Mucosa of stomach (tissue), 1 donor: ENCODE measurements around the gene TMEM82.

Experiments
- H3K27me3 ChIP-seq: one replicate; pipeline ENCODE4 v1.7.0; 2013; ENCODE audit warnings: mild to moderate bottlenecking, low read length; ENCODE audit not compliant: control insufficient read depth, insufficient read depth
- H3K36me3 ChIP-seq: one replicate; pipeline ENCODE4 v1.7.0; 2013; ENCODE audit warnings: low read length; ENCODE audit not compliant: control insufficient read depth, insufficient read depth
- H3K4me1 ChIP-seq: one replicate; pipeline ENCODE4 v1.7.0; 2013; ENCODE audit warnings: mild to moderate bottlenecking, low read length; ENCODE audit not compliant: control insufficient read depth, insufficient read depth
- H3K4me3 ChIP-seq: one replicate; pipeline ENCODE4 v1.7.0; 2013; ENCODE audit warnings: low read length
- H3K9ac ChIP-seq: one replicate; pipeline ENCODE4 v1.7.0; 2013; ENCODE audit warnings: mild to moderate bottlenecking, low read length, moderate library complexity
- H3K9me3 ChIP-seq: one replicate; pipeline ENCODE4 v1.7.0; 2013; ENCODE audit warnings: mild to moderate bottlenecking, low read length, moderate library complexity; ENCODE audit not compliant: control insufficient read depth
- donor health status: Pancreatic carcinoma.

The TMEM82 gene

GRCh38 chr1:15707239-15707925 lies 34.9 kb upstream of the TMEM82 start:
- Histone ChIP-seq H3K9me3 (no peaks in the 10 kb centered on the region), H3K36me3 (no peaks in the 10 kb centered on the region), H3K27me3 (no peaks in the 10 kb centered on the region), H3K4me1 (peaks cover 22% of the 10 kb centered on the region), H3K9ac (no peak overlapping the region), H3K4me3 (no peak overlapping the region)

- Histone ChIP-seq H3K36me3 (no peaks in the 10 kb centered on the region), H3K27me3 (no peaks in the 10 kb centered on the region), H3K9me3 (no peaks in the 10 kb centered on the region), H3K9ac (no peak overlapping the region), H3K4me3 (no peak overlapping the region), H3K4me1 (peaks cover 11% of the 10 kb centered on the region)
Observed at GRCh38 chr1:15708486-15709137, 33.7 kb upstream of the TMEM82 start.

- Histone ChIP-seq H3K4me3 (no peak overlapping the region), H3K36me3 (no peaks in the 10 kb centered on the region), H3K27me3 (no peaks in the 10 kb centered on the region), H3K9ac (no peak overlapping the region), H3K4me1 (peaks cover 5% of the 10 kb centered on the region), H3K9me3 (no peaks in the 10 kb centered on the region)
Observed at GRCh38 chr1:15709226-15709625, 33.1 kb upstream of the TMEM82 start.

- no peaks in the 10 kb centered on the region for H3K9me3 ChIP-seq
- H3K4me3 ChIP-seq = no peak overlapping the region
- H3K36me3 ChIP-seq = no peaks in the 10 kb centered on the region
- H3K27me3 ChIP-seq = no peaks in the 10 kb centered on the region
- no peak overlapping the region for H3K9ac ChIP-seq
- H3K4me1 ChIP-seq = no peaks in the 10 kb centered on the region
Observed at GRCh38 chr1:15712168-15712567, 30.1 kb upstream of the TMEM82 start.

- no peaks in the 10 kb centered on the region for H3K4me1 ChIP-seq
- H3K27me3 ChIP-seq = no peaks in the 10 kb centered on the region
- H3K9me3 ChIP-seq = no peaks in the 10 kb centered on the region
- no peak overlapping the region for H3K9ac ChIP-seq
- peaks cover 10% of the 10 kb centered on the region for H3K36me3 ChIP-seq
- no peak overlapping the region for H3K4me3 ChIP-seq
Observed at GRCh38 chr1:15714406-15715136, 27.7 kb upstream of the TMEM82 start.

- Histone ChIP-seq H3K9ac (no peak overlapping the region), H3K27me3 (no peaks in the 10 kb centered on the region), H3K4me1 (no peaks in the 10 kb centered on the region)
Observed at GRCh38 chr1:15717418-15718125, 24.7 kb upstream of the TMEM82 start.

GRCh38 chr1:15718199-15718601 lies 24.1 kb upstream of the TMEM82 start:
- H3K36me3 ChIP-seq = peaks cover 10% of the 10 kb centered on the region
- no peaks in the 10 kb centered on the region for H3K4me1 ChIP-seq
- H3K27me3 ChIP-seq = no peaks in the 10 kb centered on the region
- no peaks in the 10 kb centered on the region for H3K9me3 ChIP-seq
- no peak overlapping the region for H3K4me3 ChIP-seq
- no peak overlapping the region for H3K9ac ChIP-seq

More at GRCh38 chr1:15717418-15718125, 24.7 kb upstream of the TMEM82 start:
- H3K4me3 ChIP-seq = no peak overlapping the region
- H3K36me3 ChIP-seq = peaks cover 10% of the 10 kb centered on the region
- H3K9me3 ChIP-seq = no peaks in the 10 kb centered on the region

- Histone ChIP-seq H3K9me3 (no peaks in the 10 kb centered on the region), H3K4me3 (no peak overlapping the region), H3K27me3 (no peaks in the 10 kb centered on the region), H3K9ac (no peak overlapping the region), H3K36me3 (peaks cover 10% of the 10 kb centered on the region), H3K4me1 (no peaks in the 10 kb centered on the region)
Observed at GRCh38 chr1:15719381-15720120, 22.7 kb upstream of the TMEM82 start.

- Histone ChIP-seq H3K9ac (no peak overlapping the region), H3K36me3 (peaks cover 10% of the 10 kb centered on the region), H3K4me3 (no peak overlapping the region), H3K27me3 (no peaks in the 10 kb centered on the region), H3K4me1 (no peaks in the 10 kb centered on the region), H3K9me3 (no peaks in the 10 kb centered on the region)
Observed at GRCh38 chr1:15720861-15721260, 21.4 kb upstream of the TMEM82 start.

- H3K27me3 ChIP-seq = no peaks in the 10 kb centered on the region
- no peak overlapping the region for H3K9ac ChIP-seq
- peaks cover 15% of the 10 kb centered on the region for H3K36me3 ChIP-seq
- no peak overlapping the region for H3K4me3 ChIP-seq
- H3K4me1 ChIP-seq = no peaks in the 10 kb centered on the region
- no peaks in the 10 kb centered on the region for H3K9me3 ChIP-seq
Observed at GRCh38 chr1:15722411-15722810, 19.9 kb upstream of the TMEM82 start.

- no peaks in the 10 kb centered on the region for H3K4me1 ChIP-seq
- H3K9me3 ChIP-seq = no peaks in the 10 kb centered on the region
- no peaks in the 10 kb centered on the region for H3K27me3 ChIP-seq
- H3K36me3 ChIP-seq = peaks cover 15% of the 10 kb centered on the region
- no peak overlapping the region for H3K9ac ChIP-seq
- no peak overlapping the region for H3K4me3 ChIP-seq
Observed at GRCh38 chr1:15722836-15723532, 19.3 kb upstream of the TMEM82 start.
